Fibroblast of skin of left quadriceps (primary cell): ENCODE data around the gene PHF1.

Experiments
- DNase-seq, 2 experiments: peaks; one replicate each; pipeline ENCODE4 v3.0.0-alpha.2; 2013; ENCODE audit warnings: low read depth in 2 of 2

Gene PHF1

GRCh38 chr6:33417128-33417902, 6.5 kb downstream of the PHF1 start:
- DNase-seq = peak; percentile 70 to 73

GRCh38 chr6:33417903-33418689, 7.3 kb downstream of the PHF1 start, which contains the start of gene CUTA:
Gene CUTA (minus strand): TSS chr6:33418107. CDS start chr6:33418000, 107 bp downstream.
- DNase-seq = peak; percentile 99

- no peak for DNase-seq
These were observed 8.0 kb downstream of the PHF1 start for GRCh38 chr6:33418690-33419291.

- DNase-seq = peak; percentile 48 to 50
These were observed 9.0 kb downstream of the PHF1 start, which contains the start of gene SYNGAP1 for GRCh38 chr6:33419580-33420490. Gene SYNGAP1 (plus strand): TSS chr6:33420065. CDS start chr6:33420265, 200 bp downstream.

GRCh38 chr6:33420491-33421343, 9.9 kb downstream of the PHF1 start:
- no peak for DNase-seq

GRCh38 chr6:33421344-33421643, 10.5 kb downstream of the PHF1 start:
- no peak for DNase-seq

- no peak for DNase-seq
These were observed 13.0 kb downstream of the PHF1 start for GRCh38 chr6:33423777-33424176.

- DNase-seq = no peak
These were observed 14.2 kb downstream of the PHF1 start for GRCh38 chr6:33424855-33425667.

GRCh38 chr6:33425668-33426577, 15.1 kb downstream of the PHF1 start:
- peak; percentile 56 to 58 for DNase-seq

GRCh38 chr6:33426590-33427511, 16.0 kb downstream of the PHF1 start:
- no peak for DNase-seq

- DNase-seq = no peak
These were observed 16.9 kb downstream of the PHF1 start for GRCh38 chr6:33427585-33428223.

- no peak for DNase-seq
These were observed 17.6 kb downstream of the PHF1 start for GRCh38 chr6:33428224-33428965.

- no peak for DNase-seq
These were observed 18.3 kb downstream of the PHF1 start for GRCh38 chr6:33428966-33429749.

- DNase-seq = no peak
These were observed 18.9 kb downstream of the PHF1 start for GRCh38 chr6:33429750-33430052.

GRCh38 chr6:33430334-33430733, 19.5 kb downstream of the PHF1 start:
- no peak for DNase-seq
